Vagina (tissue), 2 donors: Measurements from ENCODE around the gene ITPRIP. TPM values are rescaled to one million over a fixed set of nuclear protein-coding genes. Genes with fewer than 3 reads are reported as not detected.

Source experiments
- DNase-seq, 2 donors: peaks; one replicate each; pipeline ENCODE4 v3.0.0-alpha.2; 2017; ENCODE audit errors: extremely low spot score in 2 of 2
- H3K27ac ChIP-seq: fragments of 200-600 bp; sonication (generic); one replicate; pipeline ENCODE4 v1.5.1; 2019
- H3K27me3 ChIP-seq: fragments of 200-600 bp; sonication (generic); one replicate; pipeline ENCODE4 v1.5.1; 2019
- H3K36me3 ChIP-seq, 2 donors: fragments of 200-600 bp; sonication (generic); one replicate each; pipeline ENCODE4 v1.5.1; 2017 to 2019
- H3K4me1 ChIP-seq: fragments of 200-600 bp; sonication (generic); one replicate; pipeline ENCODE4 v1.5.1; 2019
- H3K4me3 ChIP-seq, 2 donors: fragments of 200-600 bp; sonication (generic); 1 replicate in 1 of 2; 2 replicates in 1 of 2; pipeline ENCODE4 v1.5.1; 2016 to 2019
- H3K9me3 ChIP-seq: fragments of 200-600 bp; sonication (generic); one replicate; pipeline ENCODE4 v1.5.1; 2019
- POLR2A ChIP-seq, 2 donors: fragments of 450-650 bp; IDR thresholded peaks; one replicate each; pipeline ENCODE4 v1.6.1; 2017; ENCODE audit warnings: antibody characterized with exemption in 2 of 2, mild to moderate bottlenecking in 2 of 2, moderate library complexity in 2 of 2
- POLR2AphosphoS5 ChIP-seq, 2 donors: sonication (generic); formaldehyde crosslinking; IDR thresholded peaks; one replicate each; pipeline ENCODE4 v1.9.0; 2017; ENCODE audit warnings: antibody characterized with exemption in 2 of 2, mild to moderate bottlenecking in 2 of 2, low read depth in 1 of 2; ENCODE audit not compliant: insufficient read depth in 1 of 2
- intact Hi-C: fragments of 100-400 bp; cut with DNase I; formaldehyde crosslinking; loops from one replicate; pipeline ENCODE4 v1.15.1; 2023
- total RNA-seq: library from RNA; depleted of rRNA; stranded (reverse); fragments of >200 nt; gene quantifications from one replicate; pipeline ENCODE4 v1.2.3, GENCODE V29; 2016
- TF ChIP-seq, protein P1 (sequence below), 3 experiments: fragments of 450-650 bp in 2 of 3; fragments of 200-600 bp in 1 of 3; sonication (generic) in 1 of 3; IDR thresholded peaks; one replicate each; pipeline ENCODE4 v1.5.1; 2017 to 2019; ENCODE audit warnings: antibody characterized with exemption in 3 of 3, mild to moderate bottlenecking in 2 of 3, moderate library complexity in 2 of 3

ITPRIP gene
- total RNA-seq, 1 donor from 2014 or later, result 85.7 TPM

DNA sequence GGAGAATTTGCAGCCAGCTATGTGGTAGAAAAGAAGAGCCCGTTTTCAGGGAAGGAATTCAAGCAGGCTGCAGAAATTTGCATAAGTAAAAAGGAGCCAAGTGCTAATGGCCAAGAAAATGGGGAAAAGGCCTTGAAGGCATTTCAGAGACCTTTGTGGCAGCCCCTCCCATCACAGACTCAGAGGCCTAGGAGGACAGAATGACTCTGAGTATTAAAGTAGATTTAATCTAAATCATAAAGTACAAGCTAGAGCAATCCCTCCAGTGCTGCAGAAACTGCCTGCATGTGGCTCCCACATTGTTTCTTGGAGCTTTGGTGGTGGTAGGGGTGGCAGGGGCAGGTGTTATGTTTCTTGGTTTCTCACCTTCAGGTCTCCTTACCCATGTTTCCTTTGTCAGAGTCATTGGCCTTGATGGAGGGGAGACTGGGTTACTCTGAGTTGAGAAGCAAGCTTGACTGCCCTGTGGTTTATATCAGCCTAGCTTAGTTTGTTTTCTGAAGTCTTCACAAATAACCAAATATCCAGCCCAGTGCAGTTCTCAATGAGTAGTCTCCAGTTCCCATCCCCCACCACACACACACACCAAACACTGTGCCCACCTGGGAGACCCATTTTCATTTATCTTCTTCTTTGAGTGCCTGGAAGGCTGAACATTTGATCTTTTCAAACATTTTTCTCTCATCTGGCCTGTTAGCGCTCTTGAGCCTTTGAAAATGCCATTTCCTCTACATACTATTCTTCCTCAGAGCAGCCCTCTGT is 34.5 kb downstream of the ITPRIP start:
- intact Hi-C loops, result loop anchor here (5.0 kb wide), 1 partner anchor 34 kb away; the partner anchor contains the start of gene ITPRIP

DNA sequence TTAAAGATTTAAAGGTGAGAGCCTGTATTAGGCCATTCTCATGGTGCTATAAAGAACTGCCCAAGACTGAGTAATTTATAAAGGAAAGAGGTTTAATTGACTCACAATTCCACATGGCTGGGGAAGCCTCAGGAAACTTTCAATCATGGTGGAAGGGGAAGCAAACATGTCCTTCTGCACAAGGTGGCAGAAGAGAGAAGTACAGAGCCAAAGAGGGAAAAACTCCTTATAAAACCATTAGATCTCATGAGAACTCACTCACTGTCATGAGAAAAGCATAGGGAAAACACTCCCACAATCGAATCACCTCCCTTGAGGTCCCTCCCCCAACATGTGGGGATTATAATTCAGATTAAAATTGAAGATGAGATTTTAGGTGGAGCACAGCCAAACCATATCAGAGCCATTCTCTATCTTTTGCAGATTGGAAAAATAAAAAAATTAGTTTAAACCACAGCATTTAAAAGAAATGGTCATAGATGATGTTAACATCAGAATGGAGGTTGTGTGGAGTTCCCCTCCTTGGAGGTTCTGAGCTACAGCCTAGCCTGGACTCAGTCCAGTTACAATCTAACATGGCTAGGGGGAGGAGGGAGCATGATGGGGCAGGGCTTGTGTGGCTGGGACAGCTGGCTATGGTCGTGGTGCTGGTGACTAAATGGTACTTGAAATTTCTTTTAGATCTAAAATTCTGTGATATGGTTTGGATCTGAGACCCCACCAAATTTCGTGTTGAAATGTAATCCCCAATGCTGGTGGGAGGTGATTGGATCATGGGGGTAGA is 36.2 kb downstream of the ITPRIP start:
- Histone ChIP-seq H3K27ac (no peak overlapping the region), H3K4me3 (no peak overlapping the region), H3K4me1 (peaks cover 38% of the 10 kb centered on the region), H3K9me3 (no peaks in the 10 kb centered on the region), H3K36me3 (no peaks in the 10 kb centered on the region), H3K27me3 (no peaks in the 10 kb centered on the region)
- TF ChIP-seq, protein P1, sequence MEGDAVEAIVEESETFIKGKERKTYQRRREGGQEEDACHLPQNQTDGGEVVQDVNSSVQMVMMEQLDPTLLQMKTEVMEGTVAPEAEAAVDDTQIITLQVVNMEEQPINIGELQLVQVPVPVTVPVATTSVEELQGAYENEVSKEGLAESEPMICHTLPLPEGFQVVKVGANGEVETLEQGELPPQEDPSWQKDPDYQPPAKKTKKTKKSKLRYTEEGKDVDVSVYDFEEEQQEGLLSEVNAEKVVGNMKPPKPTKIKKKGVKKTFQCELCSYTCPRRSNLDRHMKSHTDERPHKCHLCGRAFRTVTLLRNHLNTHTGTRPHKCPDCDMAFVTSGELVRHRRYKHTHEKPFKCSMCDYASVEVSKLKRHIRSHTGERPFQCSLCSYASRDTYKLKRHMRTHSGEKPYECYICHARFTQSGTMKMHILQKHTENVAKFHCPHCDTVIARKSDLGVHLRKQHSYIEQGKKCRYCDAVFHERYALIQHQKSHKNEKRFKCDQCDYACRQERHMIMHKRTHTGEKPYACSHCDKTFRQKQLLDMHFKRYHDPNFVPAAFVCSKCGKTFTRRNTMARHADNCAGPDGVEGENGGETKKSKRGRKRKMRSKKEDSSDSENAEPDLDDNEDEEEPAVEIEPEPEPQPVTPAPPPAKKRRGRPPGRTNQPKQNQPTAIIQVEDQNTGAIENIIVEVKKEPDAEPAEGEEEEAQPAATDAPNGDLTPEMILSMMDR (IDR thresholded peaks at IDR 0.05), result no peak
- TF ChIP-seq POLR2AphosphoS5 (IDR thresholded peaks at IDR 0.05; ENCODE audit: insufficient read depth in 1 of 2, low read depth in 1 of 2), result no peak
- no peak for TF ChIP-seq POLR2A (IDR thresholded peaks at IDR 0.05)
- intact Hi-C loops, result loop anchor here (5.0 kb wide), 1 partner anchor 35 kb away; the partner anchor contains the start of gene ITPRIP
- DNase-seq, result no peak

More for the DNA sequence above, 34.5 kb downstream of the ITPRIP start:
- H3K4me1 ChIP-seq, result peaks cover 38% of the 10 kb centered on the region
- no peaks in the 10 kb centered on the region for H3K9me3 ChIP-seq
- DNase-seq, result no peak
- no peaks in the 10 kb centered on the region for H3K36me3 ChIP-seq
- TF ChIP-seq POLR2A (IDR thresholded peaks at IDR 0.05) (no peak), POLR2AphosphoS5 (IDR thresholded peaks at IDR 0.05; ENCODE audit: insufficient read depth in 1 of 2, low read depth in 1 of 2) (no peak)
- TF ChIP-seq, protein P1 (IDR thresholded peaks at IDR 0.05), result no peak
- no peaks in the 10 kb centered on the region for H3K27me3 ChIP-seq
- no peak overlapping the region for H3K27ac ChIP-seq
- no peak overlapping the region for H3K4me3 ChIP-seq

DNA sequence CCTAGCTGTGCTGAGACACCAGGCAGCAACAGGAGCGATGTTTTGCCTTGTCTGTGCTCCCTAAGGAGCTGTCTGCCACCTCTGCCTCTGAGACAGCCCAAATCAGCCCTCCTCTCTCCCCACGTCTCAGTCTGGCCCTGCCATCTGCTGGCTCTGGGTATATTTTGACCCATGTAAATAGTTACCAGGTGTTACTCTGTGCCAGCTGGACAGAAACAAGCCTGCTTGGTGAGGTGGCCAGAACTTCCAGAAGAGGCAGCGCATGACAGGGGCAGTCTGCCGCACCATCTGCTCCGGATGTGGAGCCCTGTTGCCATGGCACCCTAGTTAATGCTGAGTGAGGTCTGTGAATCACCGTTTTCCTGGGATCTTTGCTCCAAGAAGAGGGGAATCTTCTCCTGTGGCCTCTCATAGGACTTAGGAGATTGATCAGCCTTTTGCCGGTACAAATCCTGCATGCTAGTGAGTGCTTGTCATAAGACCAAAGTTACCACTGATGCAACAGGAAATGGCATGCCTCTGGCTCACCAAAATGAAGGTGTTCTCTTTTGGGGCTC is 37.5 kb downstream of the ITPRIP start:
- Histone ChIP-seq H3K27me3 (no peaks in the 10 kb centered on the region), H3K4me1 (peaks cover 30% of the 10 kb centered on the region), H3K27ac (peak overlapping the region; percentile 76), H3K4me3 (no peak overlapping the region), H3K9me3 (no peaks in the 10 kb centered on the region), H3K36me3 (no peaks in the 10 kb centered on the region)
- TF ChIP-seq POLR2AphosphoS5 (IDR thresholded peaks at IDR 0.05; ENCODE audit: insufficient read depth in 1 of 2, low read depth in 1 of 2), result peak; percentile 13 to 53
- TF ChIP-seq, protein P1 (IDR thresholded peaks at IDR 0.05), result no peak
- DNase-seq, result no peak
- intact Hi-C loops, result loop anchor here (5.0 kb wide), 1 partner anchor 36 kb away; the partner anchor contains the start of gene ITPRIP

DNA sequence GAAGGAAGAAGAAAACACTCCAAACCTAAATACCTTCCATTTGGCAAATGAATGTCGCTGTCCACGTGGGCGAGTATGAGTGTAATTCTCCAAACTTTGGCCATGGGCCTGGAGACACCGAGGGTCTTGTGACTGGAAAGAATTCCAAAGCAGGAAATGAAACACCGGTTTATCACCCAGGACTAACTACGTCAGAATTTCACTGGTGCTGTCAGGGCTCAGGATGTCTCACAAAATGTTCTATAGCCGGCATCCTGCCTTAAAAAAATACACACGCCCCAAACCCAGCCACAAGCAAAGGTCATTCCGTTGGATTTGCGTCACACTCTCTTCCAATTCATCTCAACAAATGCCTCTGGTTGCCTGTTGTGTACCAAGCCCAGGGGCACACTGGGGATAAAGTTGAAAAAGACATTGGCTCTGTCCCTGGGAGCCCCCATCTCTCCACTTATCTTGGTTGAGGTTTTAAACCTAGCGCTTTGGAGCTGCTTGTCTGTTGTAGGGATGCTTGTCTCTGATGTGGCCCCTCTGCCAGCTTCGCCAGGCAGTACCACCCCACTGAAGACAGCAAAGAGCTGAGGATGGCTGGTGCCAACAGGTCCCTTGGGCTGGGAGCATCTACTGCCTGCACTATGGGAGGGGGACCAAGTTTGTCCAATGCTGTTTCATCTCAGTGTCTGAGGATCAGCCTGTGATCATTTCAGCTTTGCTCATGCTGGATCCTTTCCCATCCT is 38.1 kb downstream of the ITPRIP start:
- no peak overlapping the region for H3K4me3 ChIP-seq
- H3K36me3 ChIP-seq, result no peaks in the 10 kb centered on the region
- peak overlapping the region; percentile 76 for H3K27ac ChIP-seq
- intact Hi-C loops, result loop anchor here (5.0 kb wide), 1 partner anchor 37 kb away; the partner anchor contains the start of gene ITPRIP
- H3K9me3 ChIP-seq, result no peaks in the 10 kb centered on the region
- no peaks in the 10 kb centered on the region for H3K27me3 ChIP-seq
- TF ChIP-seq, protein P1 (IDR thresholded peaks at IDR 0.05), result no peak
- TF ChIP-seq POLR2AphosphoS5 (IDR thresholded peaks at IDR 0.05; ENCODE audit: insufficient read depth in 1 of 2, low read depth in 1 of 2), result peak in 1 of 2 donors; percentile 62
- no peak for TF ChIP-seq POLR2A (IDR thresholded peaks at IDR 0.05)
- DNase-seq, result peak in 1 of 2 donors; percentile 91
- peaks cover 23% of the 10 kb centered on the region for H3K4me1 ChIP-seq
